ENCODE measurements around the gene NPEPL1.

NPEPL1 gene

DNA sequence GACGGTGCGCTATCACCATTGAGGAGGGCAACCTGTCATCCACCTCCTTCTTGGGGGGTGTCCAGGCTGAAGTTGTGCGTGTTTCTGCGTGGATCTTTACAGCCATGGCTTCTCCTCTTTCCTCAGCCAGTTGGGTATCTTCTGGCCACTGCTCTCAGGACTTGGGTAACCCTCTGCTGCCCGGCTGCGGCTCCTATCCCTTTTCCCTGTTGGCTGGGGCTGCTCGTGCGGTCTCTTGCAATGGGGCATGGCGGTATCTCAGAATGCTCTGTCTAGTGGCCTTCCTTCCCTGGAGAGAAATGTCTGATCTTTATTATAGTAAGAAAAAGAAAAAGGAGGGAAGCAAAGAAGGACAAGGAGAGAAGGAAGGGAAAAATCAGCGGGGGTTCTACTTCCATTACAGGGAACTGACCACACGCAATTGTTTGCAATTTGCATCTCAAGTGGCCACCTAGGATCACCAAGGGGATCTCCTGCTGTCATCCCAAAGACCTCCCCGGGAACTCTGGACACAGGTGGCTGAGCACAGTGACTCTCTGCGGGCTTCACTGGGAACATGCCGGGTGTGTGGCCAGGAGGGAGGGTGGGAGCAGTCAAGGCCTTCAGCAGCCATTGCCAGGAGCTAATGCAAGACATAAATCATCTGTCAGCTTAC is 60.8 kb downstream of the NPEPL1 start:
- H3K4me3 ChIP-seq (ENCODE audit: low read depth, low read length, poor library complexity, severe bottlenecking) = no peak overlapping the region
- no peaks in the 10 kb centered on the region for H3K9me2 ChIP-seq (ENCODE audit: low read depth, low read length)
- no peaks in the 10 kb centered on the region for H3K9me3 ChIP-seq (ENCODE audit: low read length)
- no peak overlapping the region for H3K27ac ChIP-seq (ENCODE audit: low read depth, low read length, poor library complexity, severe bottlenecking)
- H3K36me3 ChIP-seq (ENCODE audit: insufficient read depth, low read length) = no peaks in the 10 kb centered on the region
- no peaks in the 10 kb centered on the region for H3F3A ChIP-seq (ENCODE audit: insufficient read depth, low read length)
- H3K27me3 ChIP-seq (ENCODE audit: insufficient read depth, low read length) = no peaks in the 10 kb centered on the region
- no peaks in the 10 kb centered on the region for H3K79me2 ChIP-seq (ENCODE audit: insufficient read depth, low read length)
- TF ChIP-seq EZH2 (IDR thresholded peaks at IDR 0.05; ENCODE audit: borderline replicate concordance, low read length) = no peak
- TF ChIP-seq, protein P1, sequence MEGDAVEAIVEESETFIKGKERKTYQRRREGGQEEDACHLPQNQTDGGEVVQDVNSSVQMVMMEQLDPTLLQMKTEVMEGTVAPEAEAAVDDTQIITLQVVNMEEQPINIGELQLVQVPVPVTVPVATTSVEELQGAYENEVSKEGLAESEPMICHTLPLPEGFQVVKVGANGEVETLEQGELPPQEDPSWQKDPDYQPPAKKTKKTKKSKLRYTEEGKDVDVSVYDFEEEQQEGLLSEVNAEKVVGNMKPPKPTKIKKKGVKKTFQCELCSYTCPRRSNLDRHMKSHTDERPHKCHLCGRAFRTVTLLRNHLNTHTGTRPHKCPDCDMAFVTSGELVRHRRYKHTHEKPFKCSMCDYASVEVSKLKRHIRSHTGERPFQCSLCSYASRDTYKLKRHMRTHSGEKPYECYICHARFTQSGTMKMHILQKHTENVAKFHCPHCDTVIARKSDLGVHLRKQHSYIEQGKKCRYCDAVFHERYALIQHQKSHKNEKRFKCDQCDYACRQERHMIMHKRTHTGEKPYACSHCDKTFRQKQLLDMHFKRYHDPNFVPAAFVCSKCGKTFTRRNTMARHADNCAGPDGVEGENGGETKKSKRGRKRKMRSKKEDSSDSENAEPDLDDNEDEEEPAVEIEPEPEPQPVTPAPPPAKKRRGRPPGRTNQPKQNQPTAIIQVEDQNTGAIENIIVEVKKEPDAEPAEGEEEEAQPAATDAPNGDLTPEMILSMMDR (IDR thresholded peaks at IDR 0.05; ENCODE audit: low read length) = no peak
- no peak overlapping the region for H3K9ac ChIP-seq (ENCODE audit: low read length)
- no peak overlapping the region for H2AFZ ChIP-seq (ENCODE audit: low read length)
- no peak overlapping the region for H3K4me2 ChIP-seq (ENCODE audit: low read length)
- H4K20me1 ChIP-seq (ENCODE audit: insufficient read depth, low read length) = no peaks in the 10 kb centered on the region
- H3K4me1 ChIP-seq (ENCODE audit: insufficient read depth, low read length, severe bottlenecking) = no peaks in the 10 kb centered on the region

DNA sequence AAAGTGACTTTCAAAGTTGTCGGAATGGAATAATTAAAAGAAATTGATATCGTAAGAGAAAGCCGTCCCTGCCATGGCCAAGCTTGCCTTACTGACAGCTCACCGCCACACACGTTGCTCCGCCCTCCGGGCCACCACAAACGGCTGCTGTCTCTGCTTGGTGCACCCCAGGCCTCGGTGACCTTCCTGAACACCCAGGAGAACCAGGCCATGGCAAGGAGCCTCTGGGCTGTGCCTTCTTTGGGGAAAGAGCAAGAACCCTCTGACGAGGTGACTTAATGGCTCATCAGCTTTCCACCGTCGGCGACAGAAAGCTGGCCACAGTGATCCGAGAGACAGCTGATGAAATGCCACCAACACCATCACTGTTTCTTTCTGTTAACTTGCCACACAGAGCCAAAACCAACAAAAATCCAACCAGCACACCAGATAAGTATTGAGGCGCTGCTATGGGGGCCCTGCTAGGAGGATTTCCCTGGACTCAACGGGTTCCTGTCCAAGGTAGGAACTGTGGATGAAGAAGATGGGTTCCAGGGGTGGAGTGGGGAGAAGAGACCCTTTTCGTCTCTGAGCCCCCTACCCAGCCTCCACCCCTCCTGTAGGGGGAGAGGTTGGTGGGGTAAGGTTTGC is 61.4 kb downstream of the NPEPL1 start:
- Histone ChIP-seq H3K4me1 (ENCODE audit: insufficient read depth, low read length, severe bottlenecking) (no peaks in the 10 kb centered on the region), H3K27ac (ENCODE audit: low read depth, low read length, poor library complexity, severe bottlenecking) (no peak overlapping the region), H2AFZ (ENCODE audit: low read length) (no peak overlapping the region), H3K9me3 (ENCODE audit: low read length) (no peaks in the 10 kb centered on the region), H3K4me2 (ENCODE audit: low read length) (no peak overlapping the region), H4K20me1 (ENCODE audit: insufficient read depth, low read length) (no peaks in the 10 kb centered on the region), H3K9me2 (ENCODE audit: low read depth, low read length) (no peaks in the 10 kb centered on the region), H3K4me3 (ENCODE audit: low read depth, low read length, poor library complexity, severe bottlenecking) (no peak overlapping the region), H3K9ac (ENCODE audit: low read length) (no peak overlapping the region), H3K36me3 (ENCODE audit: insufficient read depth, low read length) (no peaks in the 10 kb centered on the region), H3F3A (ENCODE audit: insufficient read depth, low read length) (no peaks in the 10 kb centered on the region), H3K79me2 (ENCODE audit: insufficient read depth, low read length) (no peaks in the 10 kb centered on the region), H3K27me3 (ENCODE audit: insufficient read depth, low read length) (no peaks in the 10 kb centered on the region)
- TF ChIP-seq, protein P1 (IDR thresholded peaks at IDR 0.05; ENCODE audit: low read length) = no peak
- no peak for TF ChIP-seq EZH2 (IDR thresholded peaks at IDR 0.05; ENCODE audit: borderline replicate concordance, low read length)

DNA sequence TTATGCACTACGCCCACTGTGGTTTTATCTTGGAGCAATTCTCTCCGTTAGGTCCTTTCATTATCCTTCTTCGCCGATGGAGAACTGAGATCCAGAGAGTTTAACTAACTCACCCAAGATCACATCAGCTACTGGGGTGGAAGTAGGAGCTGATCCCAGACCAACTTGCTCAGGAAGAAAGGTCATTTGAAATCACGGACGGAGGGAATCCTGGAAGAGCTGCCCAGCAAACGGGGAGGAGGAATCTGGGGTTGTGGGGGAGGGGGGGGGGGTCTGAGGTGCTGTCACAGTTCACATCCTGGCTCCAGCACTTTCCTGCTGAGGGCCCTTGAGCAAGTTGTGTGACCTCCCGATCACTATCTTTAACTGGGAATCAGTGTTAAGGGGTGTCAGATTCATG is 62.0 kb downstream of the NPEPL1 start:
- Histone ChIP-seq H3K4me2 (ENCODE audit: low read length) (no peak overlapping the region), H3K9ac (ENCODE audit: low read length) (no peak overlapping the region), H3K79me2 (ENCODE audit: insufficient read depth, low read length) (no peaks in the 10 kb centered on the region), H3K27ac (ENCODE audit: low read depth, low read length, poor library complexity, severe bottlenecking) (no peak overlapping the region), H3F3A (ENCODE audit: insufficient read depth, low read length) (no peaks in the 10 kb centered on the region), H3K27me3 (ENCODE audit: insufficient read depth, low read length) (no peaks in the 10 kb centered on the region), H3K9me3 (ENCODE audit: low read length) (no peaks in the 10 kb centered on the region), H2AFZ (ENCODE audit: low read length) (no peak overlapping the region), H3K36me3 (ENCODE audit: insufficient read depth, low read length) (no peaks in the 10 kb centered on the region), H3K4me1 (ENCODE audit: insufficient read depth, low read length, severe bottlenecking) (no peaks in the 10 kb centered on the region), H3K4me3 (ENCODE audit: low read depth, low read length, poor library complexity, severe bottlenecking) (no peak overlapping the region), H3K9me2 (ENCODE audit: low read depth, low read length) (no peaks in the 10 kb centered on the region), H4K20me1 (ENCODE audit: insufficient read depth, low read length) (no peaks in the 10 kb centered on the region)
- no peak for TF ChIP-seq EZH2 (IDR thresholded peaks at IDR 0.05; ENCODE audit: borderline replicate concordance, low read length)
- TF ChIP-seq, protein P1 (IDR thresholded peaks at IDR 0.05; ENCODE audit: low read length) = no peak

All from OCI-LY1 (cell line).